IMR-90 (cell line): ENCODE data around the gene MZF1. TPM values are rescaled to one million over a fixed set of nuclear protein-coding genes. Genes with fewer than 3 reads are reported as not detected.

Experiments
- ATAC-seq: fragments of 200-7000 bp; cut with Tn5 transposase; 2 replicates; pipeline ENCODE4 v1.9.1; 2020; ENCODE audit warnings: low read depth, mild to moderate bottlenecking, moderate library complexity
- BruUV-seq: library from RNA; stranded (reverse); fragments of 400-500 nt; replicated peaks from 2 replicates; lab custom pipeline; 2021; lab: Mats Ljungman, UMichigan
- CTCF ChIA-PET: fragments of 300-600 bp; formaldehyde crosslinking; extraction: SDS; loops from one replicate; lab custom pipeline; 2021; ENCODE audit warnings: antibody characterized with exemption; lab: Yijun Ruan, JAX
- POLR2A ChIA-PET: fragments of 300-600 bp; sonication (Branson Sonifier 250); formaldehyde crosslinking; loops from one replicate; lab custom pipeline; 2022; ENCODE audit warnings: antibody characterized with exemption; ENCODE audit not compliant: unreplicated experiment; lab: Charles Lee
- DNase-seq: peaks from one replicate; pipeline ENCODE4 v3.0.0; 2013
- H2AFZ ChIP-seq: replicated peaks from 2 replicates; pipeline ENCODE3; 2013; ENCODE audit warnings: low read length, mild to moderate bottlenecking; ENCODE audit not compliant: poor library complexity
- H2AK5ac ChIP-seq: 2 replicates; pipeline ENCODE4 v1.6.1; 2013; ENCODE audit warnings: low read depth, low read length, inconsistent platforms
- H2AK9ac ChIP-seq: replicated peaks from 2 replicates; pipeline ENCODE3; 2013; ENCODE audit warnings: mild to moderate bottlenecking, low read depth, low read length, moderate library complexity; ENCODE audit not compliant: poor library complexity
- H2BK120ac ChIP-seq: 2 replicates; pipeline ENCODE4 v1.6.1; 2013; ENCODE audit warnings: low read depth, low read length, inconsistent platforms
- H2BK15ac ChIP-seq: 3 replicates; pipeline ENCODE4 v1.6.1; 2013; ENCODE audit warnings: low read depth, low read length, inconsistent platforms
- H2BK20ac ChIP-seq: 2 replicates; pipeline ENCODE4 v1.6.1; 2013; ENCODE audit warnings: low read depth, mild to moderate bottlenecking, inconsistent platforms, low read length, moderate library complexity
- H2BK5ac ChIP-seq: 2 replicates; pipeline ENCODE4 v1.6.1; 2013; ENCODE audit warnings: mild to moderate bottlenecking, low read depth, low read length, inconsistent platforms; ENCODE audit not compliant: poor library complexity, severe bottlenecking
- H3K14ac ChIP-seq: replicated peaks from 2 replicates; pipeline ENCODE4 v1.6.1; 2013; ENCODE audit warnings: low read depth, low read length, inconsistent platforms
- H3K18ac ChIP-seq: 2 replicates; pipeline ENCODE4 v1.6.1; 2013; ENCODE audit warnings: low read depth, low read length, control low read depth
- H3K23ac ChIP-seq: 2 replicates; pipeline ENCODE4 v1.6.1; 2013; ENCODE audit warnings: low read depth, low read length, inconsistent platforms
- H3K27ac ChIP-seq: 2 replicates; pipeline ENCODE4 v1.5.1; 2013; ENCODE audit warnings: mild to moderate bottlenecking, control low read depth, low read length; ENCODE audit not compliant: insufficient read depth
- H3K27me3 ChIP-seq: 2 replicates; pipeline ENCODE4 v1.6.1; 2013; ENCODE audit warnings: low read length; ENCODE audit not compliant: control insufficient read depth, insufficient read depth
- H3K36me3 ChIP-seq: 2 replicates; pipeline ENCODE4 v1.6.1; 2013; ENCODE audit warnings: low read length, mixed read lengths; ENCODE audit not compliant: control insufficient read depth, insufficient read depth
- H3K4ac ChIP-seq: 2 replicates; pipeline ENCODE4 v1.6.1; 2013; ENCODE audit warnings: low read depth, low read length, inconsistent platforms
- H3K4me1 ChIP-seq: 2 replicates; pipeline ENCODE4 v1.6.1; 2013; ENCODE audit warnings: low read length, mixed read lengths; ENCODE audit not compliant: control insufficient read depth, insufficient read depth
- H3K4me2 ChIP-seq: 2 replicates; pipeline ENCODE4 v1.6.1; 2013; ENCODE audit warnings: low read depth, mild to moderate bottlenecking, control low read depth, low read length, moderate library complexity
- H3K4me3 ChIP-seq: 2 replicates; pipeline ENCODE4 v1.5.1; 2013; ENCODE audit warnings: low read depth, mild to moderate bottlenecking, control low read depth, low read length, moderate library complexity; ENCODE audit not compliant: insufficient read depth
- H3K56ac ChIP-seq: 2 replicates; pipeline ENCODE4 v1.6.1; 2013; ENCODE audit warnings: low read length, inconsistent platforms; ENCODE audit not compliant: insufficient read depth; ENCODE audit errors: extremely low read depth
- H3K79me1 ChIP-seq, 2 experiments: 2 replicates each; pipeline ENCODE4 v1.6.1; 2013; ENCODE audit warnings: low read length in 2 of 2, inconsistent platforms in 1 of 2, low read depth in 1 of 2
- H3K9ac ChIP-seq: 2 replicates; pipeline ENCODE4 v1.6.1; 2013; ENCODE audit warnings: low read depth, low read length, control low read depth
- H3K9me1 ChIP-seq: 2 replicates; pipeline ENCODE4 v1.6.1; 2013; ENCODE audit warnings: low read length, inconsistent platforms; ENCODE audit not compliant: insufficient read depth
- H3K9me3 ChIP-seq: 2 replicates; pipeline ENCODE4 v1.6.1; 2013; ENCODE audit warnings: low read length; ENCODE audit not compliant: control insufficient read depth, insufficient read depth
- H4K20me1 ChIP-seq: 2 replicates; pipeline ENCODE4 v1.6.1; 2013; ENCODE audit warnings: low read length, inconsistent platforms; ENCODE audit not compliant: insufficient read depth
- H4K5ac ChIP-seq: 2 replicates; pipeline ENCODE4 v1.6.1; 2013; ENCODE audit warnings: mild to moderate bottlenecking, low read depth, low read length, control low read depth
- H4K8ac ChIP-seq, 2 experiments: 2 replicates each; pipeline ENCODE4 v1.6.1; 2013; ENCODE audit warnings: low read depth in 2 of 2, low read length in 2 of 2, control low read depth in 1 of 2, inconsistent platforms in 1 of 2
- H4K91ac ChIP-seq: 2 replicates; pipeline ENCODE4 v1.6.1; 2013; ENCODE audit warnings: low read depth, low read length, inconsistent platforms; ENCODE audit not compliant: insufficient read depth
- CEBPB ChIP-seq: IDR thresholded peaks from 2 replicates; pipeline ENCODE4 v1.6.1; 2012; ENCODE audit warnings: low read depth, low read length, improper control_type of control experiment
- FOS ChIP-seq: fragments of 150-350 bp; IDR thresholded peaks from 2 replicates; pipeline ENCODE4 v1.6.1; 2016; ENCODE audit warnings: low read depth, low read length
- MAZ ChIP-seq: IDR thresholded peaks from 2 replicates; pipeline ENCODE4 v1.6.1; 2012; ENCODE audit warnings: low read depth, mild to moderate bottlenecking, low read length, improper control_type of control experiment, moderate library complexity, borderline replicate concordance
- NFE2L2 ChIP-seq: fragments of 150-350 bp; IDR thresholded peaks from 2 replicates; pipeline ENCODE4 v1.6.1; 2016; ENCODE audit warnings: low read depth, mild to moderate bottlenecking, low read length
- RAD21 ChIP-seq: IDR thresholded peaks from 2 replicates; pipeline ENCODE4 v1.6.1; 2012; ENCODE audit warnings: low read length, improper control_type of control experiment
- WGBS, 2 experiments: methylation state at CpG; one replicate each; pipeline versions ENCODE4 v1.1.5 to v1.1.7; 2013; ENCODE audit warnings: missing lambda C conversion rate in 2 of 2; ENCODE audit not compliant: insufficient read length in 1 of 2; ENCODE audit errors: extremely low coverage in 2 of 2; 5-methylcytosine and 5-hydroxymethylcytosine counted together
- dilution Hi-C: fragments of 300-500 bp; cut with HindIII; formaldehyde crosslinking; loops from one replicate; pipeline ENCODE4 v1.14.3; 2018; ENCODE audit warnings: low sequenced_read_pairs; ENCODE audit not compliant: unreplicated experiment
- in situ Hi-C: fragments of 300-500 bp; cut with MboI; formaldehyde crosslinking; loops from 3 replicates; pipeline ENCODE4 v1.14.3; 2019; ENCODE audit warnings: low sequenced_read_pairs, inconsistent platforms, mixed read lengths
- intact Hi-C: fragments of 100-400 bp; cut with micrococcal nuclease; formaldehyde crosslinking; loops from 2 replicates; pipeline ENCODE4 v1.10.0; 2022
- polyA plus RNA-seq, 3 experiments: library from polyadenylated mRNA; depleted of rRNA; stranded (reverse); fragments of >200 nt; gene quantifications; 2 replicates each; pipeline ENCODE4 v1.2.3, GENCODE V29; 2012; ENCODE audit warnings: low replicate concordance in 1 of 3
- total RNA-seq: library from RNA; depleted of rRNA; stranded (reverse); fragments of >200 nt; gene quantifications from 2 replicates; pipeline ENCODE4 v1.2.3, GENCODE V29; 2012
- TF ChIP-seq, protein P1 (sequence below): conservative IDR thresholded peaks from 2 replicates; pipeline ENCODE4 v1.5.1; 2012; ENCODE audit warnings: mild to moderate bottlenecking, low read depth, low read length, improper control_type of control experiment

The MZF1 gene
- total and polyA plus RNA-seq, 2 of the 4 experiments (the other 2 are of a cell fraction): 3.4 to 15.0 TPM

DNA sequence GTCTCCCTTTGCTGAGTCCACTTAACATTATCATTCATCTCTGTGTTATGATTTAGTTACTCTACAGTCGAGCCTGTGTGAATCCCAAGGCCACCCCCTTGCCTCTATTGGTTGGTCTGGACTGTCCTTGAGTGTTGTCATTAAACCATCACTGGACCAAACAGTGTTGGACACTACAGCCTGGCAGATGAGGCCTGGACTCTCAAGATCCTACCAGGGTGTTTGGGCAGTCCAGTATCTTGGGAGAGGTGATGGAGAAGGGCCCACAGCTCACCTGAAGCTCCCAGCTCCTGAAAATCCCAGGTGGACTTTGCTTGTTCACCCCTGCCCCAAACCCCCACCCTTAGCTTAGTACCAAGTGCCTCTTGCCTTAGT, 22.0 kb downstream of the MZF1 start (continued):
- TF ChIP-seq, protein P1, sequence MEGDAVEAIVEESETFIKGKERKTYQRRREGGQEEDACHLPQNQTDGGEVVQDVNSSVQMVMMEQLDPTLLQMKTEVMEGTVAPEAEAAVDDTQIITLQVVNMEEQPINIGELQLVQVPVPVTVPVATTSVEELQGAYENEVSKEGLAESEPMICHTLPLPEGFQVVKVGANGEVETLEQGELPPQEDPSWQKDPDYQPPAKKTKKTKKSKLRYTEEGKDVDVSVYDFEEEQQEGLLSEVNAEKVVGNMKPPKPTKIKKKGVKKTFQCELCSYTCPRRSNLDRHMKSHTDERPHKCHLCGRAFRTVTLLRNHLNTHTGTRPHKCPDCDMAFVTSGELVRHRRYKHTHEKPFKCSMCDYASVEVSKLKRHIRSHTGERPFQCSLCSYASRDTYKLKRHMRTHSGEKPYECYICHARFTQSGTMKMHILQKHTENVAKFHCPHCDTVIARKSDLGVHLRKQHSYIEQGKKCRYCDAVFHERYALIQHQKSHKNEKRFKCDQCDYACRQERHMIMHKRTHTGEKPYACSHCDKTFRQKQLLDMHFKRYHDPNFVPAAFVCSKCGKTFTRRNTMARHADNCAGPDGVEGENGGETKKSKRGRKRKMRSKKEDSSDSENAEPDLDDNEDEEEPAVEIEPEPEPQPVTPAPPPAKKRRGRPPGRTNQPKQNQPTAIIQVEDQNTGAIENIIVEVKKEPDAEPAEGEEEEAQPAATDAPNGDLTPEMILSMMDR: no peak
- TF ChIP-seq RAD21 (no peak), NFE2L2 (no peak), CEBPB (no peak)

DNA sequence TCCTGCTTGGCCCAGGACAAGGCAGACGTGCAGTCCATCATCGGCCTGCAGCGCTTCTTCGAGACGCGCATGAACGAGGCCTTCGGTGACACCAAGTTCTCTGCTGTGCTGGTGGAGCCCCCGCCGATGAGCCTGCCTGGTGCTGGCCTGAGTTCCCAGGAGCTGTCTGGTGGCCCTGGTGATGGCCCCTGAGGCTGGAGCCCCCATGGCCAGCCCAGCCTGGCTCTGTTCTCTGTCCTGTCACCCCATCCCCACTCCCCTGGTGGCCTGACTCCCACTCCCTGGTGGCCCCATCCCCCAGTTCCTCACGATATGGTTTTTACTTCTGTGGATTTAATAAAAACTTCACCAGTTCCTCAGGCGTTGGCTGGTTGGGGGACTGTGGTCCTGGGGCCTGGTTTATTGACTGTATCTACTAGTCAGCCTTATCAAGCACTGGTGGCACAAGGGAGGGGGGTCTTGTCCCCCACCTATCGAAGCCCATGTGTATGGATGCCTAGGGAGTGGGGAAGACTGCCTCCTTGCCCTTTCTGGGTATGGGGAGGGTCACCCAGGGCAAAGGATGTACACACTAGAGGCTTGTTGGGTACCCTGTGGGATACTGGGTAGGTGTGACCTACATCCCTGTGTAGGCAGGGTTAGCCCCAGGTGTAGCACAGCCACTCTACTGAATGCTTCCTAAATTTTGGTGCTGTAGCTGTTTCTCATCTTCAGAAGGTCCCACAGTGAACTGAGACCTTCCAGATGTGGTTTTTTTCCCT, 22.6 kb downstream of the MZF1 start:
- Histone ChIP-seq H2BK120ac (no peak overlapping the region), H3K4ac (no peak overlapping the region), H3K36me3 (peaks cover 69% of the 10 kb centered on the region), H2AK5ac (no peak overlapping the region), H4K20me1 (peaks cover 63% of the 10 kb centered on the region), H2AFZ (no peak overlapping the region), H2BK5ac (no peak overlapping the region), H3K27ac (no peak overlapping the region), H3K9me1 (peaks cover 28% of the 10 kb centered on the region), H2AK9ac (no peak overlapping the region), H3K4me3 (no peak overlapping the region), H2BK20ac (no peak overlapping the region), H4K91ac (no peak overlapping the region), H3K4me2 (no peak overlapping the region), H3K23ac (no peak overlapping the region), H4K8ac (no peak overlapping the region), H3K14ac (no peak overlapping the region), H3K4me1 (peaks cover 23% of the 10 kb centered on the region), H3K79me1 (peaks cover 27 to 90% of the 10 kb centered on the region in 2 experiments), H3K9ac (no peak overlapping the region), H3K18ac (no peak overlapping the region), H4K5ac (no peak overlapping the region), H2BK15ac (no peak overlapping the region), H3K27me3 (no peaks in the 10 kb centered on the region), H3K56ac (no peak overlapping the region), H3K9me3 (no peaks in the 10 kb centered on the region)
- ATAC-seq (no peak), DNase-seq (no peak)
- CTCF ChIA-PET: no interaction called here
- TF ChIP-seq MAZ (no peak), FOS (no peak)
- dilution Hi-C loops (no loop called here), in situ Hi-C loops (no loop called here), intact Hi-C loops (no loop called here)
- POLR2A ChIA-PET: no interaction called here
- 100% methylated on average over 3 of the region's 13 CpGs; no CpG with 5 or more reads in 1 of the 2 experiments for WGBS, 2 experiments
- BruUV-seq: no TSS peak
